CD4-positive, alpha-beta T cell (primary cell): ENCODE measurements around the gene NKAPL. TPM values are rescaled to one million over a fixed set of nuclear protein-coding genes. Genes with fewer than 3 reads are reported as not detected.

Source experiments
- ATAC-seq: fragments of 200-7000 bp; cut with Tn5 transposase; one replicate; pipeline ENCODE4 v1.10.0; 2022; ENCODE audit warnings: mild to moderate bottlenecking; ENCODE audit not compliant: poor library complexity
- CTCF ChIA-PET: fragments of 350-600 bp; sonication (Branson Sonifier 250); formaldehyde crosslinking; loops from one replicate; lab custom pipeline; 2021; ENCODE audit warnings: antibody characterized with exemption, inconsistent platforms; lab: Charles Lee
- POLR2A ChIA-PET: fragments of 350-600 bp; sonication (Branson Sonifier 250); formaldehyde crosslinking; loops from one replicate; lab custom pipeline; 2021; ENCODE audit warnings: antibody characterized with exemption, inconsistent platforms; lab: Charles Lee
- DNase-seq, 14 experiments: peaks; one replicate each; pipeline ENCODE4 v3.0.0-alpha.2; 2013 to 2020; ENCODE audit warnings: mixed read lengths in 2 of 14
- H3K27ac ChIP-seq, 2 donors: one replicate each; pipeline versions ENCODE4 v1.5.1 to v1.7.0; 2013; ENCODE audit warnings: low read length in 2 of 2, low read depth in 1 of 2, mild to moderate bottlenecking in 1 of 2
- H3K27me3 ChIP-seq, 2 experiments: 1 replicate in 1 of 2; 2 replicates in 1 of 2; pipeline versions ENCODE4 v1.6.1 to v1.7.0; 2013; ENCODE audit warnings: low read length in 2 of 2, control low read depth in 1 of 2, mild to moderate bottlenecking in 1 of 2, moderate library complexity in 1 of 2; ENCODE audit not compliant: insufficient read depth in 2 of 2, control insufficient read depth in 1 of 2
- H3K36me3 ChIP-seq: one replicate; pipeline ENCODE4 v1.6.1; 2013; ENCODE audit warnings: low read length, control low read depth; ENCODE audit not compliant: insufficient read depth
- H3K4me1 ChIP-seq: one replicate; pipeline ENCODE4 v1.6.1; 2013; ENCODE audit warnings: low read length, control low read depth; ENCODE audit not compliant: insufficient read depth
- H3K4me3 ChIP-seq: one replicate; pipeline ENCODE4 v1.5.1; 2013; ENCODE audit warnings: mild to moderate bottlenecking, low read length, moderate library complexity
- H3K9me3 ChIP-seq, 2 experiments: 1 replicate in 1 of 2; 2 replicates in 1 of 2; pipeline versions ENCODE4 v1.6.1 to v1.7.0; 2013; ENCODE audit warnings: low read length in 2 of 2, mild to moderate bottlenecking in 2 of 2, control low read depth in 1 of 2, moderate library complexity in 1 of 2; ENCODE audit not compliant: control insufficient read depth in 1 of 2, insufficient read depth in 1 of 2
- H3K27ac Mint-ChIP-seq: one replicate; pipeline ENCODE4 v1.8.0; 2020; ENCODE audit warnings: mixed read lengths
- H3K27me3 Mint-ChIP-seq: one replicate; pipeline ENCODE4 v1.8.0; 2021; ENCODE audit warnings: mixed read lengths
- H3K36me3 Mint-ChIP-seq: one replicate; pipeline ENCODE4 v1.8.0; 2021; ENCODE audit warnings: low read depth, mixed read lengths
- H3K4me1 Mint-ChIP-seq: one replicate; pipeline ENCODE4 v1.8.0; 2021; ENCODE audit warnings: low read depth, mixed read lengths
- H3K4me3 Mint-ChIP-seq: one replicate; pipeline ENCODE4 v1.8.0; 2020; ENCODE audit warnings: mild to moderate bottlenecking, mixed read lengths
- H3K9me3 Mint-ChIP-seq: one replicate; pipeline ENCODE4 v1.8.0; 2020; ENCODE audit warnings: mixed read lengths
- CTCF ChIP-seq: fragments of 200-600 bp; IDR thresholded peaks from one replicate; pipeline ENCODE4 v1.8.0; 2022; ENCODE audit warnings: antibody characterized with exemption, mild to moderate bottlenecking
- intact Hi-C, 2 experiments: fragments of 100-400 bp; cut with DNase I in 1 of 2; cut with micrococcal nuclease in 1 of 2; formaldehyde crosslinking; loops; one replicate each; pipeline versions ENCODE4 v1.15.1 to v1.9.0; 2023 to 2025; cut with DNase I, micrococcal nuclease
- polyA plus RNA-seq, 2 donors: library from polyadenylated mRNA; unstranded; fragments of 120-200 nt; gene quantifications; one replicate each; pipeline ENCODE4 v1.2.1, GENCODE V29; 2013
- total RNA-seq, 174 experiments: library from RNA in 2 of 174; stranded (reverse) in 2 of 174; gene quantifications; one replicate each; pipeline ENCODE4 v1.2.3 and lab custom pipeline; 2021 to 2026

The NKAPL gene
- total RNA-seq: not detected
- polyA plus RNA-seq (2013, experiment 1 of 2): 0.16 TPM
- polyA plus RNA-seq (2013, experiment 2 of 2): 0.10 TPM
- total RNA-seq (lab: John Stamatoyannopoulos, UW): 0 to 1.6 (median 0.28) reads per million in 172 experiments

GRCh38 chr6:28258877-28259777, at the start of gene NKAPL:
NKAPL (plus strand) TSS chr6:28259297; CDS start chr6:28259372, 75 bp downstream.
- peak; percentile 68 for ATAC-seq

GRCh38 chr6:28209753-28210535, 49.2 kb upstream of the NKAPL start:
- Histone ChIP-seq H3K27ac (no peak overlapping the region), H3K27me3 (peaks cover 79 to 96% of the 10 kb centered on the region in 2 experiments), H3K9me3 (peaks cover 3 to 29% of the 10 kb centered on the region in 2 experiments), H3K4me1 (peaks cover 26% of the 10 kb centered on the region), H3K4me3 (no peak overlapping the region), H3K36me3 (no peaks in the 10 kb centered on the region)
- ChIA-PET POLR2A (interaction anchor here (1.3 kb wide), 1 partner anchor 42 kb away, joined by 5 read pairs; the partner anchor contains the start of gene ZKSCAN4), CTCF (interaction anchor here (1.1 kb wide), 1 partner anchor 146 kb away, joined by 3 read pairs; no protein-coding TSS in a partner anchor)
- DNase-seq: no peak
- Mint-ChIP-seq H3K9me3 (peaks cover 9% of the 10 kb centered on the region), H3K36me3 (peaks cover 7% of the 10 kb centered on the region), H3K27me3 (peaks cover 96% of the 10 kb centered on the region), H3K4me1 (peaks cover 21% of the 10 kb centered on the region), H3K4me3 (no peak overlapping the region), H3K27ac (no peak overlapping the region)
- TF ChIP-seq CTCF: no peak
- intact Hi-C loops: no loop called here
- no peak for ATAC-seq

More at GRCh38 chr6:28258877-28259777, at the start of gene NKAPL:
- peaks cover 2% of the 10 kb centered on the region for H3K9me3 Mint-ChIP-seq
- no peak for TF ChIP-seq CTCF
- Histone ChIP-seq H3K9me3 (peaks cover 0 to 7% of the 10 kb centered on the region in 2 experiments), H3K4me3 (peak within 1 kb of the TSS; percentile 13), H3K27ac (no peak within 1 kb of the TSS), H3K36me3 (no peaks in the 10 kb centered on the region), H3K4me1 (peaks cover 5% of the 10 kb centered on the region), H3K27me3 (no peaks in the 10 kb centered on the region)
- H3K4me3 Mint-ChIP-seq: peak within 1 kb of the TSS; percentile 77
- intact Hi-C loops: no loop called here
- ChIA-PET CTCF (interaction anchor here (1.0 kb wide), 1 partner anchor 8 kb away, joined by 3 read pairs; the partner anchor contains the start of gene ZSCAN26), POLR2A (no interaction called here)
- no peaks in the 10 kb centered on the region for H3K36me3 Mint-ChIP-seq
- peak within 1 kb of the TSS; percentile 55 for H3K27ac Mint-ChIP-seq
- peak in 13 of 14 experiments; percentile 16 to 74 (median 52) for DNase-seq
- peaks cover 18% of the 10 kb centered on the region for H3K27me3 Mint-ChIP-seq
- H3K4me1 Mint-ChIP-seq: peaks cover 5% of the 10 kb centered on the region
